Right ventricle myocardium superior (tissue), 1 donor: ENCODE data around the gene SRF. TPM values are rescaled to one million over a fixed set of nuclear protein-coding genes. Genes with fewer than 3 reads are reported as not detected.
A peak's percentile ranks its signal among the peaks of the same experiment; 100 is the strongest.

Experiments
- ATAC-seq: fragments of 200-7000 bp; cut with Tn5 transposase; one replicate; pipeline ENCODE4 v1.9.1; 2020; ENCODE audit warnings: mild to moderate bottlenecking; ENCODE audit not compliant: poor library complexity
- DNase-seq: peaks from one replicate; pipeline ENCODE4 v3.0.0-alpha.2; 2020
- intact Hi-C: fragments of 100-400 bp; cut with DNase I; formaldehyde crosslinking; loops from one replicate; pipeline ENCODE4 v1.11.2; 2022
- total RNA-seq: library from RNA; stranded (reverse); fragmentation: NEBNext Ultra II Directional; extraction: Animal tissue kit (Norgen Biotek cat#: 25700); gene quantifications from one replicate; pipeline ENCODE4 v1.2.1, GENCODE V29; 2021
- donor health status: DM: no; HTN: yes; CAD: no; lungs with severe emphysema.

SRF gene
- total RNA-seq, 1 donor from 2014 or later: 65.3 TPM

DNA sequence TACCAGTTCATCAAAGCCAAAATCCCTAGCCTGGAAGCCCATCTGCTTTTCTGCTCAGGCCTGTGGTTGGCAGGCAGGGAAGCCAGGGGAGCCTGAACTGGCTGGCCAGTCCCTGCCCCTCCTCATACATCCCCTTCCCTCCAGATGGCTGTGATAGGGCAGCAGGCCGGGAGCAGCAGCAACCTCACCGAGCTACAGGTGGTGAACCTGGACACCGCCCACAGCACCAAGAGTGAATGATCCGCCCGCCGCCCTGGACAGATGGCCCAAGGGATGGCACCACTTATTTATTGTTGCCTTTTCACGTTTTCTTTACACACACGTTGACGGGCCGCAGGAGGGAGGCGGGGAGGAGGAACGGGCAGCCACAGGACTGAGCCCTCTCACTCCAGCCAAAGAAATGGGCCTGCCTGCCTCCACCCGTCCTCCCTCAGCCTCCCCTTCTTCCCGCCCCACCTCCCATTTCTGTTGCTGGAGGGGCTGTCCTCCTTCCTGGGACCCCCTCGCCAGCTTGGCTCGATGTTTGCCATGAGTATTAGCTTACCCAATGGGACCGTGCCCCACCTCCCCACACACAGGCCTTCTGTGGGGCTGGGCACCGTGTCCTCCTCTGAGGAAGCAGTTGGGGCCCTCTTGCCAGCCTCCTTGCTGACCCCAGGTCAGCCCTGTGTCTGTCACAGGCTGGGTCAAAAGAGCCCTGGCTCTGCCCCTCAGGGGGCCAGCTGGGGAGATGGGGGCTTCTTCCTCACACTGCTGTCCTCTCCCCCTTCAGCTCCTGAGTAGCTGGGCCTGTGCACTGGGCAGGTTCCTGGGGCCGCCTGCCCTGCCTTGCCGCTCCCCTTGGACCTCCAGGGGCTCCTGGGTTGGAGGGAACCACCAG is 8.1 kb downstream of the SRF start:
- intact Hi-C loops: no loop called here
- DNase-seq: no peak
- no peak for ATAC-seq

DNA sequence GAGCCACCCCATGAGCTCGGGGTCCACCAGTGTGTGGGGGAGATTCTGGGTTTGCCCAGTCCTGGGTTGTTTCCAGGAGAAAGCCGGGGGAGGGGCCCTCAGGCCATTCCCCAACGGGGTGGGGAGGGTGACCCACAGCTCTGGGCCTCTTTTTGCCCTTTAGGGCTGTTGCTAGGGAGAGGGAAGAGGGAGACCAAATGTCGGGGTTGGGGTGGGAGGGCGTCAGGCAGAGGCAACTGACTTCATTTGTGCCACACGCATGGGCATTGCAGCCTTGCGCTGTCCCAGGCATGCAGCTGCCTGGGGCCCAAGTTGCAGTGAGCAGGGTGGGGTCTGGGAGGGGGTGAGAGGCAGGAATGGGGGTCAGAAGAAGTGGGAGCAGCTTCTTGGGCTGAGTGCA is 9.0 kb downstream of the SRF start:
- intact Hi-C loops: no loop called here
- no peak for DNase-seq
- ATAC-seq: no peak

DNA sequence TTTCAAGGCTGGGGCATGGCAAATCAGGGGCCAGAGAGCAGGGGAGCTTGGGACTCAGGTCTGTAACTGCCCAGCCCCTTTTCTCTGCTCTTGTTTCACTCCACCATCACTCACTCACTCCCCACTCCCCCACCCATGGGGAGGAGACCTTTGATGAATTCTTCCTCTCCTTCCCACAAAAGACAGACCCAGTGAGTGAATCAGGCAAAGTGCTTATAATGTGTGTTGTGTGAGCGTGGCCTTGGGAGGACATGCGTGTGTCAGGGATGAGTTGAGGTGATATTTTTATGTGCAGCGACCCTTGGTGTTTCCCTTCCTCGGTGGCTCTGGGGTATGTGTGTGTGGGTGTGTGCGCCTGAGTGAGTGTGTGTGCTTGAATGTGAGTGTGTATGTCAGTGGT is 9.9 kb downstream of the SRF start:
- intact Hi-C loops: no loop called here
- DNase-seq: no peak
- ATAC-seq: no peak

DNA sequence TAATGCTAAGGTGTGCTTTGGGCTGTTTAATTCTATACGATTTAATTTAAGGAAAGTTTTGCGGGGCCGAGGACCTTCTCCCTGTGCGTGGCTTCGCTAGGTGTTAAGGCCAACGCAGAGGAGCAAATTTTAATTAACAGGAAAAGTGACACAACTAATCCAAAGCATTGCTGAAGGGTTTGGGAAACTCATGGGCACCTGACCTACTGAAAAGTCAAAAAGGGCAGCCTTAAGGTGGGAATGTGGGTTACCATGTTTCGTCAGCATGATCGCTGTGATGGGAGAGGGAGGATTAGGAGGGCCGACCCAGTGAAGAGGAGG is 10.5 kb downstream of the SRF start:
- DNase-seq (no peak), ATAC-seq (no peak)
- intact Hi-C loops: no loop called here

DNA sequence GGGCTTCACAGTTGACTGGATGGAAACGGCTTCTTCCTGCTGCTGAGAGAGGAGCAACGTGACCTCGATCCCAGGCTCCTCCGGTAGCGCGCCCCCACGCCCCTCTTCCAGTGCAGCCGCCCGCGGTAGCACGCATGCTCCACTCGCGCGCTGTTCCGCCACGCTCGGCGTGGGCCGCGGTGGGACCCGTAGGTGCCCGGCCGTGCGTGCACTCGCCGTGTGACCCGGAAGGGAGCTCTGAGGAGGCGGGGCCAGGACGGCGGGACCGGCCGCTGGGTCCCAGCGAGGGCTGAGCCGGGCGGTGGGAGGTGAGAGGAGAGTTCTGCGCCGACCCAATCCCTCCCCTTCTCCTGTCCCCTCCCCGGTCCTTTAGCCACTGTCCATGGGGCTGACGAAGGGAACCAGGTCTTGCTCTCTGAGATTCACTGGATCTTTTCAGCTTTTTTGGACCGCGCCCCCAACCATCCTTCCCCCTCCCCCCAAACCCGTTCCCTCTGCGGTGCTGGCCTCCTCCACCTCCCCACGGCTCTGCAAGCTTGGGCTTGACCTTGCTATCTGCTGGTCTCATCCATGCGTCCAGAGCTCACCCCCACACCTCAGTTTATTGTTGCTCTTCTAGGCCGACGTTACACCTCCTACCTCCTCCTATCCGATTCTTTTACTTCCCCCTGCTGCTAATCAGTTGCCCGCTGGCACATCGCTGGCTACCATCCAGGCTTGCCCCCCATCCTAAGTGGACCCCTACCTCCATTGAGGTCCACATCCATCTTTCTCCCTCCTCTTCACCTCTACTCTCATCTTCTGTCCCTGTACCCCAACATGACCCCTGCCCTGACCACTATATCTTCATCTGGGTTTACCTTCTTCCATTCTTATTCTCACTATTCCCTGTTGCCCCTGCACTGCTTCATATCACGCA is 11.1 kb downstream of the SRF start, which contains the start of gene CUL9:
CUL9 (plus strand) TSS at position 255 of the 919 bp plus-strand sequence. CDS start 2,115 bp downstream, outside the sequence.
- DNase-seq (peak; percentile 93), ATAC-seq (peak; percentile 98)
- intact Hi-C loops: no loop called here

DNA sequence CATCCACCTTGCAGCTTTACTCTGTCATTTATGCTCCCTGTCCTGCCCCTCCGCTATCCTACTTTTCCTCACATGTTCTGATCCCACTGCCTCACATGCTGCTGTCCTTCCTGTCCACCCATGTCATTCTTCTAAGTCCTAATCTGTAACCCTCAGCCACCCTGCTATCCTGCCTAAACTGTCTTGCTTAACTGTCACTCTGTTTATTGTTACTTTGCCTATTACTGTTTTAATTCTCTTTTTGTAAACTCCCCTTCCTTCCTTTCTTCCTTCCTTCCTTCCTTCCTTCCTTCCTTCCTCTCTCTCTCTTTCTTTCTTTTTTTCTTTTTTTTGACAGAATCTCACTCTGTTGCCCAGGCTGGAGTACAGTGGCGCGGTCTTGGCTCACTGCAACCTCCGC is 12.4 kb downstream of the SRF start:
- intact Hi-C loops: no loop called here
- ATAC-seq: no peak
- no peak for DNase-seq

DNA sequence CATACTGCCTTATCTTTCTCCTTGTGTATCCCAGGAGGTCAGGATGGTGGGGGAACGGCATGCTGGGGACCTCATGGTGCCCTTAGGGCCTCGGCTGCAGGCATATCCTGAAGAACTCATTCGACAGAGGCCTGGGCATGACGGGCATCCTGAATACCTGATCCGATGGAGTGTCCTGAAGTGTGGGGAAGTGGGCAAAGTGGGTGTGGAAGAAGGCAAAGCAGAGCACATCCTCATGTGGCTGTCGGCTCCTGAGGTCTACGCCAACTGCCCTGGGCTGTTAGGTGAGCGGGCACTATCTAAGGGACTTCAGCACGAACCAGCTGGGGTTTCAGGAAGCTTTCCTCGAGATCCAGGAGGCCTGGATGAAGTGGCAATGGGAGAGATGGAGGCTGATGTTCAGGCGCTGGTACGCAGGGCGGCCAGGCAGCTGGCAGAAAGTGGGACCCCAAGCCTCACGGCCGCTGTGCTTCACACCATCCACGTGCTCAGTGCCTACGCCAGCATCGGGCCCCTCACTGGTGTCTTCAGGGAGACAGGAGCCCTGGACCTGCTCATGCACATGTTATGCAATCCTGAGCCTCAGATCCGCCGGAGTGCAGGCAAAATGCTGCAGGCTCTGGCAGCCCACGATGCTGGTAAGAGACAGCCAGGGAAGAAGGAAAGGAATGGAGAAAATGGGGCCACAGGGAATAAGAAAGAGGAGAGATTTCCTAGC is 13.4 kb downstream of the SRF start:
- ATAC-seq (no peak), DNase-seq (no peak)
- intact Hi-C loops: no loop called here

DNA sequence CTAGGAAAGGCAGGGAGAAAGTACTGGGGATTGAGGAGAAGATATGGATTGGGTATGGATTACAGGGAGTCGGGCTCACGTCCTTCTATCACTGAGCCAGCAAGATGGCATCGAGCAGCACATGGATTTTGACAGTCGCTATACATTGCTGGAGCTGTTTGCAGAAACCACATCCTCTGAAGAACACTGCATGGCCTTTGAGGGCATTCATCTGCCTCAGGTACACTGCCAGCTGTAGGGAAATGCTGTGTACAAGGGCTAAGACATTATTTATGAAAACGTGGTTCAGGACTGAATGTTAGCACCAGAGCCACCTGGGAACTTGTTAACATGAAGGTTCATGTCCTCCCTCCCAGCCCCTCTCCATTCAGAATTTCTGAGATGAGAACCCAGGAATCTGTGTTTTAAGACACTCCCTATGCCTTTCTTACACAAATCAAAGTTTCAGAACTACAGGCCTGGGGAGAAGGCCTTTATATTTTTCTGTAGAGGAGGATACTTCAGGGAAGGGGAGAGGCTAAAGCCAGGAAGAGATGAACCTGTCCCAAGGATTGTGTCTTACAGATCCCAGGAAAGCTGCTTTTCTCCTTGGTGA is 14.4 kb downstream of the SRF start:
- ATAC-seq: no peak
- intact Hi-C loops: no loop called here
- DNase-seq: no peak

DNA sequence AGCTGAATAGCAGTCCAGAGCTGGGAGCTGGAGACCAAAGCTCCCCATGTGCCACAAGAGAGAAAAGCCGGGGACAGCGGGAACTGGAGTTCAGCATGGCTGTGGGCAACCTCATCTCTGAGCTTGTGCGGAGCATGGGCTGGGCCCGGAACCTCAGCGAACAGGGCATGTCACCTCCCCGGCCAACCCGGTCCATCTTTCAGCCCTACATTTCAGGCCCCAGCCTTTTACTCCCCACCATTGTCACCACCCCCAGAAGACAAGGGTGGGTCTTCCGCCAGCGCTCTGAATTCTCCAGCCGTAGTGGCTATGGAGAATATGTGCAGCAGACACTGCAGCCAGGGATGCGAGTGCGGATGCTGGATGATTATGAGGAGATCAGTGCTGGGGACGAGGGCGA is 14.9 kb downstream of the SRF start:
- intact Hi-C loops: no loop called here
- no peak for ATAC-seq

DNA sequence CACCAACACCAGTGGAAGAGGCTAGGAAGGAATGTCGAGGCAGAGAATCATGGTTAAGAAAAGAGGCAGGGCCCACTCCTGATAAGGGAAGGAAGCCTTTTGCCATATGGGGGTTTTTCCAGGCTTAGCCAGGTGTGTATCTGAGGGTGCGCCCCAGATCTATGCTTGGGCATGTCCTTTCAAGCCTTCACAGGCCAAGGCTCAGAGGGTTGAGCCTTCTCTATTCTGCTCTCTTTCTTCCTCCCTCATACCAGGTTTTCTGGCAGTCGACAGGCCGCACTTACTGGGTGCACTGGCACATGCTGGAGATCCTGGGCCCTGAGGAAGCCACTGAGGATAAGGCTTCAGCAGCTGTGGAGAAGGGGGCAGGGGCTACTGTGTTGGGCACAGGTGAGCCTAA is 15.6 kb downstream of the SRF start:
- intact Hi-C loops: no loop called here
- DNase-seq (no peak), ATAC-seq (no peak)

More for the DNA sequence above, 14.9 kb downstream of the SRF start:
- no peak for DNase-seq

DNA sequence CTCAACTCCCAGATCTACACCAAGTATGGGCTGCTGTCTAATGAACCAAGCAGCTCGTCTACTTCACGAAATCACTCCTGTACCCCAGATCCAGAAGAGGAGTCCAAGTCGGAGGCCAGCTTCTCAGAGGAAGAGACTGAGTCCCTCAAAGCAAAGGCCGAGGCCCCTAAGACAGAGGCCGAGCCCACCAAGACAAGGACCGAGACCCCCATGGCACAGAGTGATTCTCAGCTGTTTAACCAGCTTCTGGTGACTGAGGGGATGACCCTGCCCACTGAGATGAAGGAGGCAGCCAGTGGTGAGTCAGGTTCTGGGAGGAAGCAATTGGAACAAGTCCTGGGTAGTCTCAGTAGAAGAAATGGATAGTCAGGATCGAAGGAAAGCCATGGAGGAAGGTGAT is 16.8 kb downstream of the SRF start:
- no peak for DNase-seq
- intact Hi-C loops: no loop called here
- ATAC-seq: no peak

DNA sequence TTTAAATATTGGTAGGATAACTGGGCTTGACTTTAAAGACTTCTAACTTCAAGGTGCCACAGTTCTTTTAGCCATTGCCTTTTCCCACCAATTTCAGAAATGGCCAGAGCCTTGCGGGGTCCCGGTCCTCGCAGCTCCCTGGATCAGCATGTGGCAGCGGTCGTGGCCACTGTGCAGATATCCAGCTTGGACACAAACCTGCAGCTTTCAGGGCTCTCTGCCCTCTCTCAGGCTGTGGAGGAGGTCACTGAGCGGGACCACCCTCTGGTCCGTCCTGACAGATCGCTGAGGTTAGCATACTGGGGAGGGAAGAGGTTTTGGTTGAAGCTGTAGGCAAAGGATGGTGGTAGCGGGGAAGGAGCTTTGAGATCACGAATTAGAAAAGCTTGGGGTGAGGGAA is 17.4 kb downstream of the SRF start:
- intact Hi-C loops: no loop called here
- DNase-seq (no peak), ATAC-seq (no peak)

DNA sequence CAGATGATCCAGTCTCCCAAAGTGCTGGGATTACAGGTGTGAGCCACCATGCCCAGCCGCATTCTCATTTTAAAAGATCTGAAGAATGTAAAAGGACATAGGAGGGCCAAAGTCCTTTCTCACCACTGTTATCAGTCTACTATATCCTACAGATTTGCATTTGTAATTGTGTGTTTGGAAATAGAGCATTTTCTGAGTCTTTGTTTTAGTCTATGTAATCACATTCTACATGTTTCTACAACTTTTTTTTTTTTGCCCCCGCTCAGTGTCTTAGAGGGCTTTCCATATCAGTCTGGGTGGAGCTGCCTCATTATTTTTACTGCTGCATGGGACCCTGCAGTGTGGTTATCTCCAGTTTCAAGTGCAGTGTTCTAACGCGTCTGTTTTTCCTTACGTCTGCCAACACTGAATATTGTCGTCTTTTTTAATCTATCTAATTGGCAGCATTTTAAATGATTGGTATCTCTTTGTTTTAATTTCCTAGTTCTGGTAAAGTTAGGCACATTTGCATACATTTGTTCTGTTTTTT is 18.8 kb downstream of the SRF start:
- DNase-seq (no peak), ATAC-seq (no peak)
- intact Hi-C loops: no loop called here

DNA sequence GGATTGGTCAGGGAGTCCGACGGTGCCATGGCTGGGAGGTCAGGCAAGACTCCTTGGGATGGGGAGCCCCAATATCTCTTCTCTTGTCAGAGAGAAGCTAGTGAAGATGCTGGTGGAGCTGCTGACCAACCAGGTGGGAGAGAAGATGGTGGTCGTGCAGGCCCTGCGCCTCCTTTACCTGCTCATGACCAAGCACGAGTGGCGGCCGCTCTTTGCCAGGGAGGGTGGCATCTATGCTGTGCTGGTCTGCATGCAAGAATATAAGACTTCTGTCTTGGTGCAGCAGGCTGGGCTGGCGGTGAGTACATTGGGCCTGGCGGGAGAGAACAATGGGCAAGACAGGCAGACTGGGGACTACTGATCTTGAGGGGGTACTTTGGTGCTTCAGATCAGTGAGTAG is 21.8 kb downstream of the SRF start:
- ATAC-seq: no peak
- intact Hi-C loops: no loop called here

DNA sequence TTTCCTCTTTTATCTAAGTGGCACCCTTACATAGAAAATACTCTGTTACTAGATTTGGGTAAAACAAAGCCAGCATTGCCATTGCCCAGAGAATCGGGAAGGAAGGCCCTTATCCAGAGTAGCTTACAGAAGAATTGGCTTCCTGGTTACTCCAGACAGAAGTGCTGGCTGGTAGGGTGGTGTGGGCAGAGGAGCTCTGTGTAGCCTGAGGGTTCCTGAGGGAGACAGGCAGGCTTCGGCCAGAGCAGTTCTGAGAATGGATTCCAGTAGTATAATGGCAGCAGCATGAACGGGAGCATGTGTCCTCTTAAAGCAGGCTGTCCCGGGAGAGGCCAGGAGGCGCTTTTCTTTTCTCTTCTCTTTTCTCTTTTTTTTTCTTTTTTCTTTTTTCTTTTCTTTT is 22.9 kb downstream of the SRF start:
- no peak for ATAC-seq
- intact Hi-C loops: no loop called here

More for the DNA sequence above, 21.8 kb downstream of the SRF start:
- no peak for DNase-seq

DNA sequence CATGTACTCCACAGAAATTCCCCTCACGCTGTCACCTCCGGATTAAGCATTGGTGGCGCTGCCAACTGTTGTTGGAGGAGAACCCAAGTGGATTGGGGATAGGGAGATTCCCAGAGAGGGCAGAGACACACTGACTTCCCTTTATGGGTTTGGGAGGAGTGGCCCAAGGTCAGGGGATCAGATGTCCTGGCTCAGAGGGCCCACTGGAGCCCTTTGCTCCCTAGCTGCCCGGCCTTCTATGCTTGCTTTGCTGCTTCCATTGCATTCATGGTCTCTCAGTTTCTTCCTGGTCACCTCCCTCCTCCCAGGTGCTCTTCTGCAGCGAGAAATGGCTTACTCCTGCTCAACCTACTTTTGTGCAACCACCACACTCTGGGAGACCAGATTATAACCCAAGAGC is 25.3 kb downstream of the SRF start:
- DNase-seq: no peak
- ATAC-seq: no peak
- intact Hi-C loops: no loop called here

More for the DNA sequence above, 22.9 kb downstream of the SRF start:
- DNase-seq: no peak

DNA sequence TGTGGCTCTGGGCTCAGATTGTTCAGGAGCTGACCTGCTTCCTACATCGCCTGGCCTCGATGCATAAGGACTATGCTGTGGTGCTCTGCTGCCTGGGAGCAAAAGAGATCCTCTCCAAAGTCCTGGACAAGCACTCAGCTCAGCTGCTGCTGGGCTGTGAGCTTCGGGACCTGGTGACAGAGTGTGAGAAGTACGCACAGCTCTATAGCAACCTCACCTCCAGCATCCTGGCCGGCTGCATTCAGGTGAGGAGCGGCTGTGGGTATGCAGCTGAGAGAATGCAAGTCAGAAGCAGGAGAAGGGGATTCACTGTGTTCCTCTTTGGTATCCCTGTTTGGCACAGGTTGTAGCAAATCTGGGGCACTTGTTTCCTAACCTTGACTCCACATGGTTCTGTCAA is 28.8 kb downstream of the SRF start:
- ATAC-seq: no peak
- DNase-seq: no peak
- intact Hi-C loops: no loop called here

DNA sequence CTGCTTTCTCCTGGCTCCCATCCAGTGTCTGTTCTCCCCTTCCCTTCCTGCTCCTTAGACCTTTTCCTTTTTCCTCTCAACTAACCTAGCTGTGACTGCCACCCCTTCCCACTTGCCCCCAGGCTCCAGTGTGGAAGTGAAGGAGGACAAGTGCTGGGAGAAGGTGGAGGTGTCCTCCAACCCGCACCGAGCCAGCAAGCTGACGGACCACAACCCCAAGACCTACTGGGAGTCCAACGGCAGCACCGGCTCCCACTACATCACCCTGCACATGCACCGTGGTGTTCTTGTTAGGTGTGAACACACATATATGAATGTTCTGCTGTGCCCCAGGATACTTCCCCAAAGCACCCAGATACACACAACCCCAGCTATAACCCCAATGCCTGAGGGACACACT is 29.5 kb downstream of the SRF start:
- intact Hi-C loops: no loop called here
- DNase-seq (no peak), ATAC-seq (no peak)

DNA sequence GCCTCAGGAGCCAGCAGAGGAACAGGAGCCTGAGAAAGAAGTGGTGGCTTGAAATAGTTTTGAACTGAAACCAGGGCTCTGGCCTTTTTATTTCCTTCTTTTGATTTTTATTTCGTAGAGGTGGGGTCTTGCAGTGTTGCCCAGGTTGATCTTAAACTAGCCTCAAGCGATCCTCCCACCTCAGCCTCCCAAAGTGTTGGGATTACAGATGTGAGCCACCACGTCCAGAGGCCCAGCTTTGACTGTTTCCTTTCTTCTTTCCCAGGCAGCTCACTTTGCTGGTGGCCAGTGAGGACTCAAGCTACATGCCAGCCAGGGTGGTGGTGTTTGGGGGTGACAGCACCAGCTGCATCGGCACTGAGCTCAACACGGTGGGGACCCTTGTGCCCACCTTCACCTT is 31.4 kb downstream of the SRF start:
- intact Hi-C loops: no loop called here
- DNase-seq (no peak), ATAC-seq (no peak)
